Adrenal gland (tissue), 19 donors: Measurements from ENCODE around the gene GPR135. TPM values are rescaled to one million over a fixed set of nuclear protein-coding genes. Genes with fewer than 3 reads are reported as not detected.

Experiments used
- DNase-seq, 7 donors: peaks; one replicate each; pipeline ENCODE4 v3.0.0-alpha.2; 2019 to 2020
- H3K27ac ChIP-seq, 5 donors: fragments of 200-600 bp; sonication (generic) in 4 of 5; 1 replicate in 3 of 5; 2 replicates in 2 of 5; pipeline versions ENCODE4 v1.5.1 to v1.8.0; 2016 to 2020; ENCODE audit warnings: mild to moderate bottlenecking in 1 of 5
- H3K27me3 ChIP-seq: fragments of 200-600 bp; 2 replicates; pipeline ENCODE4 v1.8.0; 2021
- H3K36me3 ChIP-seq, 2 donors: fragments of 200-600 bp; replicated peaks in 1 of 2; 1 replicate in 1 of 2; 2 replicates in 1 of 2; pipeline versions ENCODE4 v1.5.1 to v1.8.0; 2018 to 2022
- H3K4me1 ChIP-seq, 2 donors: fragments of 200-600 bp; replicated peaks in 1 of 2; 1 replicate in 1 of 2; 2 replicates in 1 of 2; pipeline versions ENCODE4 v1.5.1 to v1.8.0; 2018 to 2021
- H3K4me3 ChIP-seq, 4 donors: fragments of 200-600 bp; sonication (generic) in 3 of 4; one replicate each; pipeline ENCODE4 v1.5.1; 2016 to 2018
- H3K9me3 ChIP-seq, 3 donors: fragments of 200-600 bp; sonication (generic) in 1 of 3; replicated peaks in 1 of 3; 1 replicate in 2 of 3; 2 replicates in 1 of 3; pipeline versions ENCODE4 v1.5.1 to v1.8.0; 2016 to 2021
- CTCF ChIP-seq, 6 experiments: fragments of 450-650 bp in 4 of 6; fragments of 200-600 bp in 2 of 6; sonication (generic) in 1 of 6; IDR thresholded peaks; 1 replicate in 5 of 6; 2 replicates in 1 of 6; pipeline versions ENCODE4 v1.5.1 to v1.8.0; 2016 to 2021; ENCODE audit warnings: antibody characterized with exemption in 6 of 6, mild to moderate bottlenecking in 2 of 6, moderate library complexity in 1 of 6
- POLR2A ChIP-seq, 2 donors: fragments of 450-650 bp; IDR thresholded peaks; one replicate each; pipeline ENCODE4 v1.6.1; 2017; ENCODE audit warnings: antibody characterized with exemption in 2 of 2, mild to moderate bottlenecking in 2 of 2, moderate library complexity in 1 of 2
- WGBS, 4 donors: extraction: QIAGEN DNeasy Blood & Tissue Kit in 2 of 4; methylation state at CpG; one replicate each; pipeline versions ENCODE4 v1.1.5 to v1.1.7; 2013 to 2017; 5-methylcytosine and 5-hydroxymethylcytosine counted together
- intact Hi-C, 2 donors: fragments of 100-400 bp; cut with DNase I; formaldehyde crosslinking; loops; one replicate each; pipeline versions ENCODE4 v1.14.1 to v1.15.0; 2022 to 2023
- long read RNA-seq, 10 donors: library from polyadenylated mRNA in 3 of 10; unstranded in 2 of 10; stranded (forward) in 1 of 10; transcript quantifications; one replicate each; pipeline ENCODE4 v2.0.0 and lab custom pipeline, GENCODE V29; 2021 to 2026
- polyA plus RNA-seq, 3 donors: library from polyadenylated mRNA; stranded (reverse); fragments of 200-250 nt in 2 of 3; fragments of 350-450 nt in 1 of 3; fragmentation: Illumina TruSeq in 1 of 3; extraction: RNeasy Lipid Tissue Mini Kit (QIAGEN cat#74804) in 1 of 3; gene quantifications; one replicate each; pipeline ENCODE4 v1.2.3, GENCODE V29; 2013 to 2014
- total RNA-seq, 9 donors: library from RNA; depleted of rRNA in 4 of 9; stranded (reverse); fragments of >200 nt in 4 of 9; fragments of 120-200 nt in 1 of 9; fragmentation: NEBNext Ultra II Directional in 1 of 9; extraction: Animal tissue kit (Norgen Biotek cat#: 25700) in 1 of 9; gene quantifications; one replicate each; pipeline versions ENCODE4 v1.1.0 to v1.2.4, GENCODE V29; 2013 to 2023
- donor health status: healthy with polysubstance abuse.
- donor health status: Bipolar disorder and iron deficiency.
- donor health status: DM: yes; HTN: yes; CAD: no.
- donor health status: DM: no; HTN: no; CAD: no.
- donor health status: DM: no; HTN: no; CAD: no.
- donor health status: DM: yes; HTN: yes; CAD: no.

Gene GPR135
- total RNA-seq (1 to 10 TPM; 2.5 to 8.6 (median 5.5) TPM), polyA plus RNA-seq (1 to 10 TPM; 2.3 to 3.1 (median 2.5) TPM)
- long read RNA-seq, donor 1, full-length matches to known transcripts: 2 of 2 reads
- long read RNA-seq, donor 1, partial matches to known transcripts: 0 of 2 reads
- long read RNA-seq, donor 1, other reads (novel, unspliced or antisense): 0 of 2 reads
- long read RNA-seq, donor 2, full-length matches to known transcripts: 4 of 4 reads
- long read RNA-seq, donor 2, partial matches to known transcripts: 0 of 4 reads
- long read RNA-seq, donor 2, other reads (novel, unspliced or antisense): 0 of 4 reads
- long read RNA-seq, donor 3, full-length matches to known transcripts: 5 of 5 reads
- long read RNA-seq, donor 3, partial matches to known transcripts: 0 of 5 reads
- long read RNA-seq, donor 3, other reads (novel, unspliced or antisense): 0 of 5 reads
- long read RNA-seq, donor 4, full-length matches to known transcripts: 1 of 1 reads
- long read RNA-seq, donor 4, partial matches to known transcripts: 0 of 1 reads
- long read RNA-seq, donor 4, other reads (novel, unspliced or antisense): 0 of 1 reads
- long read RNA-seq, donor 5, full-length matches to known transcripts: 8 of 8 reads
- long read RNA-seq, donor 5, partial matches to known transcripts: 0 of 8 reads
- long read RNA-seq, donor 5, other reads (novel, unspliced or antisense): 0 of 8 reads
- long read RNA-seq, donor 6: 0 reads
- long read RNA-seq, donor 7, full-length matches to known transcripts: 5 of 5 reads
- long read RNA-seq, donor 7, partial matches to known transcripts: 0 of 5 reads
- long read RNA-seq, donor 7, other reads (novel, unspliced or antisense): 0 of 5 reads
- long read RNA-seq, donor 8, full-length matches to known transcripts: 3 of 3 reads
- long read RNA-seq, donor 8, partial matches to known transcripts: 0 of 3 reads
- long read RNA-seq, donor 8, other reads (novel, unspliced or antisense): 0 of 3 reads
- long read RNA-seq, donor 9, full-length matches to known transcripts: 3 of 71 reads
- long read RNA-seq, donor 9, partial matches to known transcripts: 62 of 71 reads
- long read RNA-seq, donor 9, other reads (novel, unspliced or antisense): 6 of 71 reads
- long read RNA-seq, donor 10, full-length matches to known transcripts: 2 of 2 reads
- long read RNA-seq, donor 10, partial matches to known transcripts: 0 of 2 reads
- long read RNA-seq, donor 10, other reads (novel, unspliced or antisense): 0 of 2 reads

GRCh38 chr14:59465316-59466135 is at the start of gene GPR135:
TSS of gene GPR135 (minus strand) at chr14:59465380. CDS start at chr14:59465226, 154 bp downstream.
- Histone ChIP-seq H3K4me1 (peaks cover 6 to 10% of the 10 kb centered on the region in 2 donors), H3K36me3 (no peaks in the 10 kb centered on the region), H3K27ac (peak within 1 kb of the TSS; percentile 42 to 93 (median 72)), H3K9me3 (no peaks in the 10 kb centered on the region), H3K27me3 (no peaks in the 10 kb centered on the region), H3K4me3 (peak within 1 kb of the TSS; percentile 9 to 74 (median 46))
- DNase-seq: peak in 6 of 7 donors; percentile 54 to 81 (median 69)
- intact Hi-C loops: no loop called here
- WGBS, 4 donors: 18 to 72% (median 20%) methylated on average over 10 to 40 of the region's 40 CpGs
- TF ChIP-seq POLR2A (IDR thresholded peaks at IDR 0.05) (peak in 1 of 2 donors; percentile 12), CTCF (IDR thresholded peaks at IDR 0.05) (no peak)

GRCh38 chr14:59511916-59512575 is 46.9 kb upstream of the GPR135 start:
- WGBS, 4 donors: 73 to 81% (median 76%) methylated on average over 4 of the region's 4 CpGs
- intact Hi-C loops: no loop called here
- no peak for DNase-seq
- Histone ChIP-seq H3K36me3 (no peaks in the 10 kb centered on the region), H3K4me3 (no peak overlapping the region), H3K27me3 (no peaks in the 10 kb centered on the region), H3K27ac (no peak overlapping the region), H3K9me3 (no peaks in the 10 kb centered on the region), H3K4me1 (no peaks in the 10 kb centered on the region)
- TF ChIP-seq CTCF (IDR thresholded peaks at IDR 0.05) (peak in 1 of 6 experiments; percentile 19), POLR2A (IDR thresholded peaks at IDR 0.05) (no peak)

GRCh38 chr14:59510966-59511365 is 45.8 kb upstream of the GPR135 start:
- no peak overlapping the region for H3K27ac ChIP-seq
- 53 to 68% (median 60%) methylated on average over 3 of the region's 3 CpGs for WGBS, 4 donors
- DNase-seq: no peak
- no peaks in the 10 kb centered on the region for H3K36me3 ChIP-seq
- intact Hi-C loops: no loop called here
- no peaks in the 10 kb centered on the region for H3K27me3 ChIP-seq
- H3K4me3 ChIP-seq: no peak overlapping the region
- H3K9me3 ChIP-seq: no peaks in the 10 kb centered on the region
- TF ChIP-seq POLR2A (IDR thresholded peaks at IDR 0.05) (no peak), CTCF (IDR thresholded peaks at IDR 0.05) (no peak)
- H3K4me1 ChIP-seq: no peaks in the 10 kb centered on the region
